ENCODE data around the gene TTC3.

GRCh38 chr21:37204580-37204979, 131.5 kb downstream of the TTC3 start:
- TF ChIP-seq, protein P1, sequence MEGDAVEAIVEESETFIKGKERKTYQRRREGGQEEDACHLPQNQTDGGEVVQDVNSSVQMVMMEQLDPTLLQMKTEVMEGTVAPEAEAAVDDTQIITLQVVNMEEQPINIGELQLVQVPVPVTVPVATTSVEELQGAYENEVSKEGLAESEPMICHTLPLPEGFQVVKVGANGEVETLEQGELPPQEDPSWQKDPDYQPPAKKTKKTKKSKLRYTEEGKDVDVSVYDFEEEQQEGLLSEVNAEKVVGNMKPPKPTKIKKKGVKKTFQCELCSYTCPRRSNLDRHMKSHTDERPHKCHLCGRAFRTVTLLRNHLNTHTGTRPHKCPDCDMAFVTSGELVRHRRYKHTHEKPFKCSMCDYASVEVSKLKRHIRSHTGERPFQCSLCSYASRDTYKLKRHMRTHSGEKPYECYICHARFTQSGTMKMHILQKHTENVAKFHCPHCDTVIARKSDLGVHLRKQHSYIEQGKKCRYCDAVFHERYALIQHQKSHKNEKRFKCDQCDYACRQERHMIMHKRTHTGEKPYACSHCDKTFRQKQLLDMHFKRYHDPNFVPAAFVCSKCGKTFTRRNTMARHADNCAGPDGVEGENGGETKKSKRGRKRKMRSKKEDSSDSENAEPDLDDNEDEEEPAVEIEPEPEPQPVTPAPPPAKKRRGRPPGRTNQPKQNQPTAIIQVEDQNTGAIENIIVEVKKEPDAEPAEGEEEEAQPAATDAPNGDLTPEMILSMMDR (IDR thresholded peaks at IDR 0.05 in 2 of 3, conservative IDR thresholded peaks at IDR 0.05 in 1 of 3; ENCODE audit: borderline replicate concordance in 1 of 3, insufficient read depth in 1 of 3, low read depth in 2 of 3, low read length in 2 of 3), result no peak
- TF ChIP-seq POLR2A (IDR thresholded peaks at IDR 0.05; ENCODE audit: borderline replicate concordance, extremely low read depth, insufficient read depth, insufficient read length), result no peak
- TF ChIP-seq CEBPB (IDR thresholded peaks at IDR 0.05; ENCODE audit: low read depth), result no peak

Data from HCT116 (cell line).